Measurements from ENCODE around the gene RAMACL.
"Not testable (repeated sequence)": the region's sequence is repeated elsewhere in the genome, so short reads cannot be mapped to it uniquely, and the experiment has no call there.

Gene RAMACL

GRCh38 chr6:166553563-166554271 lies 32.8 kb downstream of the RAMACL start:
- no peak for DNase-seq

GRCh38 chr6:166552600-166552999 lies 33.9 kb downstream of the RAMACL start:
- no peak for DNase-seq

DNA sequence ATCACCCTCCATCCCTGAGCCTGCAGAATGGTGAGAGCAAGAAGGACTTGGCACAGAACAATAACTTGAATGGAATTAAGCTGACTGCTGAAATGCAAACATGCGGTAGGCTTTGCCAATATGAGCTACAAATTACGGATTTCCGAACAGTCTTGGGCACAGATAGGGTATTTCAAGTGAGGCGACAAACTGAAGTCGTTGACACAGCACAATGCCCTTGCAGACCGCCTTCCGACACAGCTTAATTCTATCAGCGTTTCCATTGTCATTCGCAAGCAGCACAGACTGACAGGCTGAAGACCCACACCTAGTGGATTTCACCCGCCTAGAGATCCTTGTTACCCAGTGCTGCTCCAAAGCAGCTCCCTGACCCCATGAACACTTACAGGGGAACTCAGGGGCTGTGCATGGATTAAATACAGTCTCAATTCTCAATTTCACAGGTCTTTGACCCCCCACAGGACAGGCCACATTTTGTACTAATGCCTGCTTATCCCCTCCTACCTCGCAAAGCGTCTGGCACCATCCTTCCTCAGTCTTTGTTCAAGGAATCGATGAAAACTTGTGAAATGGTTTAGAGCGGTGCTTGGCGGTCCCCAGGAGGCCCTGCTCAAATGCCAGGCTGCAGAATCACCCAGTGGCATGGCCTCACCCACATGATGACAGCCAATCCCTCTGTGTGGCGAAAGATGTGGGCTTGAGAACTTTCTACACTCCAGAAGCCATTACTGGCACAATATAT lies 34.6 kb downstream of the RAMACL start:
- no peak for DNase-seq

GRCh38 chr6:166546653-166547052 lies 39.8 kb downstream of the RAMACL start:
- no peak for DNase-seq

DNA sequence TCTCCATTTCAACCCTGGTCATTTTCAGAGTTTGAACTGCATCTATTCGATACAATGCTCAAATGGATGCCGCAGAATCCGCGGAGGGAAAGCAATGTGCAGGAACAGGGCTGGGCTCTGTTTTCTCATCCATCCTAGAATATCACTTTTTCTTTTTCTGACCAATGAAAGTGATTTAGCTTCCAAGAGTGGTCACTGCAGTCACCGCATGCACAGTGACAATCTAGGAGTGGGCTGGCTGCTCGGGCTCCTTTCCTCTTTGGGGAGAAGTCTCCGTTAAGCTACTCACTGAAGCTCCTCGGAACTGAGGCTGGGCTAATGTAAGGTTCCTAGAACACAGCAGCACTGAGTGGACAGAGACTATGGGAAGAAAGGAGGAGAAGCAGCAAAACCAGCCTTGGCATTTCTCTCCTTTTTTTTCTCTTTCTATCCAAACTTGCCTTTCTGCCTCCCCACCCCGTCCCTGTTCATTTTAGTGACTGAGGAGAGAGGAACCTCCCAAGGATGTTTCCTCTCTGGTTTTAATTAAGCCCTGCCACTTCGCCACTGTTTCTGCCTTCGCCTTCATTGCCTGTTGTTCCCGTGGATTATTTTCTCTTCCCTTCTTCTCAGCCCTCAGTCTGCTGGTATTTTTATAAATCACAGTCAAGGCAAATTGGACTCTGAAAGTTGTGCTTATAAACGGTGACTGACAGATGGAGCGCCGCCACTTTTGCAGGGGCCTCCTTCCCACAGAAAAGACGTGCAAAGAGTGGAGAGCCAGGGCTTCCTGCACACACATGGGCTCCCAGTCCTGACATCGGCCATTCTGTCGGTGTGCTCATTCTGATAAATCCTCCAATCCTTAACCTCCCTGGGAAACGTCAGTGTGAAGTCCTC lies 41.1 kb downstream of the RAMACL start:
- no peak for DNase-seq

GRCh38 chr6:166544296-166544605 lies 42.2 kb downstream of the RAMACL start:
- DNase-seq = no peak

GRCh38 chr6:166543603-166544295 lies 42.7 kb downstream of the RAMACL start:
- DNase-seq = no peak

GRCh38 chr6:166542580-166542912 lies 43.9 kb downstream of the RAMACL start:
- DNase-seq = no peak

DNA sequence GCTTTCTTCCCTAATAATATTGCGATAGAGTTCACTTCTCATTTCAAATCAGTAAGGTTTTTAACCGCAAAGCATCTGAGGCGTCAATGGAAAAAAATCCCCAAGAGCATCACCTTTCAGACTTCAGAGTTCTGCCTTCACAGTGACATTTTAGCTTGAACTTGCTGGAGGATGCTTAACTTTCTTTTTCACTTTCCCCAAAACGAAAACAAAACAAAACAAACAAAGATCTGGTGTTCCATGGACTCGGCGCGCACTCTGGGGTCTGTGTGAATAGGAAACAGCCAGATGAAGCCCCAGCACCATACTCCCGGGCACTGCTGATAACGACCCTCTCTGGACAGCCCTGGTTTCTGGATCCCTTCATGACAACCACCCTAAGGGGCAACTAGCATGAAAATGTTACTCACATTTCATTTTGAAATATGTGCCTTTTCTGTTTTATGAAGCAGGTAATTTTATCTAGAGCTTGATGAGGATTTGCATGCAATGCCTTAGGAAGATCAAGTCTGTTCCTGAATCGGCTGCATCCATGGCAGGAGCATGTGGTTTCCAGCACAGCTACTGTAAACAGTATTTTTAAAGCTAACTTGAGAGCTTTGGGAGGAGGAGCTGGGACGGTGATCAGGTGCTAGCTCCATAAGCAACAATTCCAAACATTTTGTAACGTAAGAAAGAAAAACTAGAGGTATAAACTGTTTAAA lies 44.5 kb downstream of the RAMACL start:
- peak; percentile 14 for DNase-seq

DNA sequence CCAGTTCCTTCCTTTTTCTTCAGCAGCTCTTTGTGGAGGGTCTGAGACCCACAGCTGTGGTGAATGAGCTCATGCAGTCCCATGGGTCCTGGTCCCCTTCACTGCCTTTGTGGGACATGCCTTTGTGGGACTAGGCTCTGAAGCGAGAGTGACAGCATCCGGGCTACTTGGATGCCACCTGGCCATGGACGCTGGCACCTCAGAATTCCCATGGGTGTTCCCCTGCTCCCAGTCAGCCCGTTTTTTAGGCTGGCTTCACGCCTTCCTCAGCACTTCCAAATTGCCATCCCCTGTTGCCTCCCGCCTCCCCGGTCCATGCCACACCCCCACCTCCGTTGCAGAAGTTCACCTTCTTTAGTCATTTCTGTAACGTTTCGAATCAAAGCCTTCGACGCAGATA lies 45.1 kb downstream of the RAMACL start:
- DNase-seq = no peak

GRCh38 chr6:166540631-166541331 lies 45.7 kb downstream of the RAMACL start:
- peak; percentile 67 for DNase-seq

DNA sequence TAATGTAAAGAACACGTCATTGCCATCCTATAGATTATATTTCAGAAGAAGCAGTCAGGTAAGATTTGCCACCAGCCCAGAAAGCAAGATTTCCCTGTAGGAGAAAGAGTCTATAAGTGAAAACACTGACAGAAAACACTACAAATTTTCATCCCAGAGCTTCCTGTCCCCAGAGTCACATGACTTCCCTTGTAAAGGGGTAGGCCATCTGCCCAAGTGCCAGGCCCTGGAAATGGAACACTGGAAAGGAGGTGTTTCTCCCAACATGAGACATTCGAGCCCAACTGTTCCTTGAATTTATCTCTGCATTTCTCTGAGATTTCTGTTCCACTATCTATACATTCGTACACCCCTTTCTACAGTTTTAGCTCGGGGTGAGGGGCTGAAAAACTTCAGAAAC lies 46.9 kb downstream of the RAMACL start:
- DNase-seq = no peak

GRCh38 chr6:166539011-166539385 lies 47.5 kb downstream of the RAMACL start:
- not testable (repeated sequence) for DNase-seq

- no peak for DNase-seq
These were observed 48.0 kb downstream of the RAMACL start for GRCh38 chr6:166538297-166539010.

- no peak for DNase-seq
These were observed 51.6 kb downstream of the RAMACL start for GRCh38 chr6:166534658-166535406.

DNA sequence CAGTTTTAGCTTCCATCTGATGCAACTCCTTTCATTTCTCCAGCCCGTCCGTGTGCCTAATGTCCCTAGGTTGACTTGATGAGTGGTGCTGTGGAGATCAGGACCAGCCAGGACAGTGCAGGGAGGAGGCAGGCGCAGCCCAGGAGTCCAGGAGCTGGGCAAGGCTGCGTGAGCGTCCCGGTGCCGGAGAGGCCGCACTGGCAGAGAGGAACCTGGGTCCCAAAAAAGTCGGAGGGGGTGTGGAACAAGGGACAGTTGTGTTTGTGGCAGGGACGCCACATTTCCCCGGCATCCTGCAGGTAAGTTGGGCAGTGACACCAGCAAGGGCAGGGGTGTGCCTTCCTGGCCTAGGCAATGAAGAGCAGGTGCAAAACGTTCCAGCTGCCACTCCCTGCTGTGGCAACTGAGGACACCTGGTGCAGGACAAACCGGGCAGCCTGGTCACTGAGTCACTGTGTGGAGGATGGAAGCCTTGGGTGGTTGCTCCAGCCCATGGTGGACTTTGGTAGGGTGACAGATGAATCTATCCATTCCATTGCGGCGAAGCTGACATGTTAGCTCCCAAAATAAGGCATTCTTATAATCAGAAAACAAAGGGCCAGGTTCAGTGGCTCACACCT lies 53.2 kb downstream of the RAMACL start:
- no peak for DNase-seq
